Epithelial cell of prostate (primary cell): ENCODE results near the gene SPATA2L.

Source experiments
- DNase-seq: peaks from one replicate; pipeline ENCODE4 v3.0.0-alpha.2; 2011; ENCODE audit warnings: low read depth, low spot score
- H3K27ac ChIP-seq: fragments of 450-650 bp; 2 replicates; pipeline ENCODE4 v1.5.1; 2017; ENCODE audit warnings: mild to moderate bottlenecking

SPATA2L gene

GRCh38 chr16:89729863-89730593, 28.5 kb upstream of the SPATA2L start:
- DNase-seq: no peak
- H3K27ac ChIP-seq: no peak overlapping the region

GRCh38 chr16:89729293-89729692, 27.8 kb upstream of the SPATA2L start:
- no peak overlapping the region for H3K27ac ChIP-seq
- no peak for DNase-seq

- no peak overlapping the region for H3K27ac ChIP-seq
- no peak for DNase-seq
Measured at GRCh38 chr16:89727406-89728120, 26.1 kb upstream of the SPATA2L start.

DNA sequence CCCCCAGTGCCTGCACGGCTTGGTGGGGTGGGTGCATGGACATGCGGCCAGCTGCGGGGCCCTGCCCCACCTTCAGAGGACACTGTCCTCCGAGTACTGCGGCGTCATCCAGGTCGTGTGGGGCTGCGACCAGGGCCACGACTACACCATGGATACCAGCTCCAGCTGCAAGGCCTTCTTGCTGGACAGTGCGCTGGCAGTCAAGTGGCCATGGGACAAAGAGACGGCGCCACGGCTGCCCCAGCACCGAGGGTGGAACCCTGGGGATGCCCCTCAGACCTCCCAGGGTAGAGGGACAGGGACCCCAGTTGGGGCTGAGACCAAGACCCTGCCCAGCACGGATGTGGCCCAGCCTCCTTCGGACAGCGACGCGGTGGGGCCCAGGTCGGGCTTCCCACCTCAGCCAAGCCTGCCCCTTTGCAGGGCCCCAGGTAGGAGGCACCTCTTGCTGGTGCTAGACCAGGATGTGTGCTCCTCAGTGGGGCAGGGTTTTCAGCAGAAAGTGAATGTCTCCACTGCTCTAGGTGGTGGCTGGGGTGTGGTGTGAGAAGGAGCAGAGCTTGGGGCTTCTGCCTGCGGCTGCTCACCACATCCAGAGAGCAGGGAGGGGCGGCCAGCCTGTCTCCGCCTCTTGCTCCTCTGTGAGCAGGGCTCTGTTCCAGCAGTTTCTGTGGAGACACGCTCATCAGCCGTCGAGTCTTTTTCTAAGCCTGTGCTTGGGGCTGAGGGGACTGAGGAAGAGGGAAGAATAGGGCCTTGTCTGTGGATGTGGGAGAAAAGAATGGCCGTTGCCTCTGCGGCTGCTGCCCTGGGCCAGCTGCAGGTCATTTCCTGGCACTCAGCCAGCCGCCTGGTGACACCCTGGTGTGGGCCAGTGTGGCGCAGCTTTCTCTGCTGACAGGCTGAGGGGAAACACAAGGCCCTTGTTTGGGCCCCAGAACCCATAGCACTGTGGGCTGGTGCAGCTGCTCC, 22.1 kb upstream of the SPATA2L start:
- H3K27ac ChIP-seq: peak overlapping the region; percentile 91
- DNase-seq: no peak

DNA sequence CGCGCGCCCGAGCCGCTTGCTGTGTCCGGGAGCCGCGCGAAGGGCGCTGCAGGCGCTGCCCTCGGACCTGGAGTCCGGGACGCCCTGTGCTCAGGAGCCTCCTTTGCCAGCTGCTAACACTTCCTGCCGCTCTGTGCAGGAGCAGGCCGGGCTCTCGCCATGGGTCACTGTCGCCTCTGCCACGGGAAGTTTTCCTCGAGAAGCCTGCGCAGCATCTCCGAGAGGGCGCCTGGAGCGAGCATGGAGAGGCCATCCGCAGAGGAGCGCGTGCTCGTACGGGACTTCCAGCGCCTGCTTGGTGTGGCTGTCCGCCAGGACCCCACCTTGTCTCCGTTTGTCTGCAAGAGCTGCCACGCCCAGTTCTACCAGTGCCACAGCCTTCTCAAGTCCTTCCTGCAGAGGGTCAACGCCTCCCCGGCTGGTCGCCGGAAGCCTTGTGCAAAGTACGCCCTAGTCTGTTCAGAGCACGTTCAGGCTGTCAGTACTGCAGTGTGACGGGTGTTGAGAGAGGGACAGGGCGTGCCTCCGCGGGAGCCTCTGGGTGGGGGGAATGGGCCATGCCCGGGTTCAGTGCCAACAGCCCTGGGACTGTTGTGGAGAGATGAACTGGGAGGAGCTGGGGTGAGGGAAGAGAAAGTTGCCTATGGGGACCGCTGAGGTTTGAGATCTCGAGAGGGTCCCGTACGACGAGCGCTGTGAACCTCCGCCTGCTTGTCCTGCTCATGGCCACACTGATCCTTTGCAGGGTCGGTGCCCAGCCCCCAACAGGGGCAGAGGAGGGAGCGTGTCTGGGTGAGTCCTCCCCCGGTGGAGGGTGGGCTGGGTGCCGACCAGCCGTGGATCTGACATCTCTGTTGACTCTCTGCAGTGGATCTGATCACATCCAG, 21.1 kb upstream of the SPATA2L start:
- H3K27ac ChIP-seq: peak overlapping the region; percentile 91
- peak; percentile 62 for DNase-seq

DNA sequence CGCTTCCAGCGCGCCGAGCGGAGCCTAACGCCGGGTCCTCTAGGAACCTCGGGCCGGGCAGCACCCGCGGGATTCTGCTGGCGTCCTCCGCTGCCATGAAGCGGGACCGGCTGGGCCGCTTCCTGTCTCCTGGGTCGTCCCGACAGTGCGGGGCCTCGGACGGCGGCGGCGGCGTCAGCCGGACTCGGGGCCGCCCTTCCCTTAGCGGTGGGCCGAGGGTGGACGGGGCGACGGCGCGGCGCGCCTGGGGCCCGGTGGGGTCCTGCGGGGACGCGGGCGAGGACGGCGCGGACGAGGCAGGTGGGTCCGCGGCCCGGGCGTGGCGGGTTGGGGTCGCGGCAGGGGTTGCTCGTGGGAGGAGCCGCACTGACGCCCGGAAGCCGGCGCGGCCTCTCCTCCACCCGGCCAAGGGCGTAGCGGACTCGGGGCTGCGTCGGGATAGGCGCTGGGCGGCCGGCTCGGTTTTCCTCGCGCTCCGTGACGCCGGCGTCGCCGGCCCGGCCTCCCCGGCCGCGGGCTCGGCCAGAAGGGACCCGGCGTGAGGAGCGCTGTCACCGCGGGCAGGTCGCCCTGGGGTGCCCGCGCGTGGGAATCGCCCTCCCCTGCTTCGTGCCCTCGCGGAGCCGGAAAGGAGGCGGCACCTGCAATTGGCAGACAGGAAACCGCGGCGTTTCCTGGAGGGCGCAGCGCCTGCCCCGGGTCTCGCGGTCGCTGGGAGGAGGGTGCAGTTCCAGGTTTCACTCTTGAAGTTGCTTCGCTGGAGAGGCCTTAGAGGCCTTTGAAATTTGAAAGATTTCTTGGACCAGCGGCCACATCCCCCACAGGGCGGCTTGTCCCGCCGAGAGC, 20.3 kb upstream of the SPATA2L start:
- DNase-seq: no peak
- H3K27ac ChIP-seq: peak overlapping the region; percentile 91

DNA sequence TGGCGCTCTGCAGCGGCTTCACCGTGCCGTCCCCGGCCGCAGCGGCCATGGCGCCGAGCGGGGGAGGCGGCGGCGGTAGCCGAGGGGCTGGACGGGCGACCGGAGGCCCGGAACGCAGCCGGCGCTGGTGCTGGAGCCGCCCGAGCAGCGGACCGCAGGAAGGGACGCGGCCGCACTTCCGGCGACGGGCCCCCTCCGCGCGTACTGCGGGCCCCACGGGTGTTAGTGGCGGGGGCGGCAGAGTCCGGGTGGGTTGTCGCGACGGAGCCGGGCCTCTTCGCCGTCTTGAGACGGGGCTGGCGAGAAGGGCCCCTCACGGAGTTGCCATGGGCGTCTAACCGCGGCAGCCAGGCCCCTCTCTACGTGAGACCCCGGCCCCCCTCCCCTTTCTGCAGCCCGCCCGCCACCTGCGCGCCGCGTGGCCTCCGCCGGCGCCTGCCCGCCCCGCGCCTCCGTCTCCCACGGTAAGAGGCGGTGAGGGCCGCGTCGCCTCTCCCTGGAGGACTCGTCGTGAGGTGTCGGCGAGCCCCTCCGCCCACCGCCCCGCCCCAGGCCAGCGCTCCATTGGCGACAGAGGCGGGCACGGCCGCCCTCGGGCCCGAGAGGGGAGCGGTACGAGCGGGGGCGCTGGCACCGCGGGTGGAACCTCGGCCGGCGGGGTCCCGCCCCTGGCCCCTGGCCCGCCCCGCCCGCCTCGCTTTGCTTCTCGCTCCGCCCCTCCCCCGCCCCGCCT, 19.5 kb upstream of the SPATA2L start, which contains the start of the genes VPS9D1 and ZNF276:
Gene VPS9D1, minus strand, starts transcription at position 86 of the 733 bp plus-strand sequence. Its CDS starts 37 bp downstream, at position 49.
Gene ZNF276, plus strand, starts transcription at position 725 of the 733 bp plus-strand sequence. CDS start 104 bp downstream, outside the sequence.
- H3K27ac ChIP-seq: peak within 1 kb of the TSS; percentile 91
- DNase-seq: no peak

- peak overlapping the region; percentile 91 for H3K27ac ChIP-seq
- no peak for DNase-seq
Measured at GRCh38 chr16:89720551-89720812, 19.0 kb upstream of the SPATA2L start.

GRCh38 chr16:89717688-89718505, 16.4 kb upstream of the SPATA2L start:
- peak overlapping the region; percentile 91 for H3K27ac ChIP-seq
- no peak for DNase-seq

- no peak for DNase-seq
- H3K27ac ChIP-seq: no peak overlapping the region
Measured at GRCh38 chr16:89716916-89717687, 15.6 kb upstream of the SPATA2L start.

GRCh38 chr16:89716493-89716892, 15.0 kb upstream of the SPATA2L start:
- H3K27ac ChIP-seq: no peak overlapping the region
- DNase-seq: no peak

- H3K27ac ChIP-seq: no peak overlapping the region
- no peak for DNase-seq
Measured at GRCh38 chr16:89712274-89712781, 10.8 kb upstream of the SPATA2L start.

DNA sequence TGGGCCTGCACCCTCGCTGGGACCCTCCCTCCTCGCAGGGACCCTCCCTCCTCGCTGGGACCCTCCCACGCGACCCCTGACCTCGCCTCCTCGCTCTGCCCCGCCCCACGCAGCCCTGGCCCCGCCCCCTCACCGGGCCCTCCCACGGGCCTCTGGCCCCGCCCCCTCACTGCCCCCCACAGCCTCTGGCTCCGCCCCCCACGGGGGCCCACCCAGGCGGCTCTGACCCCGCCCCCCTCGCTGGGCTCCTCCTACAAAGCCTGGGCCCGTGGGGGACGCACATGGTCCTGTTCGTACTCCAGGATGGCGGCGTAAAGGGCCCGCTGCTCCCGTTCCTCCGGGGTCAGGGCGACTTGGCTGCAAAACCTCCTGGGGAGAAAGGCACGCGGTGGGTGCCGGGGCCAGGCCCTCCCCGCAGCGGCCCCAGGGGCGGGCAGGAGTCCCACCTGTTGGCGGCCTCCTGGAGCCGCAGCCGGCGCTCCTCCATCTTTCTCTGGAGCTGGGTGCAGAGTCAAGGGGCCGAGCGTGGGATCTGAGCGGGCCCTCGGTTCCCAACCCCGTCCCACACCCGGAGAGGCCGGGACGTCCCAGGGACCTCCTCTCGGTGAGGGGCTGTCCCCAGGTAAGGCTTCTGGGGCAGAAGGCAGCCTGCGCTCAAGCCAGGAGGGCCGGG, 10.2 kb upstream of the SPATA2L start:
- H3K27ac ChIP-seq: no peak overlapping the region
- no peak for DNase-seq

DNA sequence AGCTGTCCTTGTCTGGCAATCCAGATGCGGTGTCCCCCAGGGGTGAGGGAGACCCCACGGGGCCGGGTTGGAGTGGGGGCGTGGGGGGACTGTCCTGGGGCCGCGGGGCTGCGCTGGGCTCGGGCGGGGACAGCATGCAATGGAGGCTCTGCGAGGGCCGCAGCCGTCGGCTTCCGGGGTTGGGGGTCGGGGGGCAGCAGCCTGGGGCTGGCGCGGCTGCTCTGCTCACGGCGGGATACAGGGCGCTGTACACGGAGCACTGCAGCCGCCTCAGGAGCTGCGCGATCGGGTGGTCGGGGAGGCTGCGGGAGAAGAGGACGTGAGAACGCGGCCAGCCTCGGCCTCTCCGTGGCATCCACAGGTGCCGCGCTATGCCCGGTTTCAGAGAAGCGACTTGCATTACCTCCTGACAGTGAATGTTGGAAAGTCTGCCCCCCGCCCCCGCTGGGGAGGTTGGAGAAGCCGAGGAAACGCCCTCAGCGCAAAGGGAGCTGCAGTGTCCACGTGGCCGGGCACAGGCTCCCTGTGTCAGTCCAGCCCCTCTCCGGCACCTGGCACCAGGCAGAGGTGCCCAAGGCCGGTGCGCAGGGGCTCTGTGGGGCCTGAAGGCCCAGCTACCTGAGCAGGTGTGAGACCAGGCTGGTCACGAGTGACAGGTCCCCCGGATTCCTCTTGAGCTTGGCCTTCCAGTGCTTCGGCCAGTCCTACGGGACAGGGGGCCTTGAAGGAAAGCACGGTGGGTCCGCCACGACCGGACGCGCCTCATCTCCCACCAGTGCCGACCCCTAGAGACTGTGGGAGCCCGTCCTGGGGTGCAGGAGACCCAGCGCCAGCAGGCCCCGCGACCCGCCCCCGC, 9.4 kb upstream of the SPATA2L start:
- DNase-seq: no peak

More for the DNA sequence above, 9.4 kb upstream of the SPATA2L start:
- H3K27ac ChIP-seq: no peak overlapping the region
